ENCODE results near the gene RUNX1.

RUNX1 gene

DNA sequence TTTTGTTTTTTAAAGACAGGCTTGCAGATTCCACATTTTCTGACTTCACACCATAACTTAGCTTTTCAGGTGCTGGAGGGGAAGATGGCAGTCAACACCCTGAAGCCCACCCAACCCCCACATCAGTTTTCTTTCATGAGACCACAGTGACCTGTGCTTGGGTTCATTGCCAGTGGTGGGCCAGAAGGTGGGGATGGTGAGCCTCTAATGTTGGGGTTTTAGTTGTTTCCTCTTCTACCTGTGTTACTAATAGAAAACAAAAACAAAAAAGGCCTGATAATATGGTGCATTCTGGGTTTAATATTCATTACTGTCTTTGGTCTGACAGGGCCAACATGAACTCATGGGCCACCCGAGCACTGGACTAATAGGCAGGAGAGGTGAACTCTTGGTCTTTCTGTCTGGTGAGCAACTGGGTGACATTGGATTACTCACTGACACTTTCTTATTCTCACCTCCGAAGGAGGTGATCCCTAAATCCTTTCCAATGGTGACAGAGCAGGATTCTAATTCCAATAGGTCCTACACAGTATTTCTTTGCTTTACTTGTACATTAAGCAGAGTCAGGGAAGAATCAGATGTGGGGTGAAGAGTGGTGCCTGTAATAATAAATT lies 247.5 kb downstream of the RUNX1 start:
- no peak for DNase-seq (ENCODE audit: extremely low spot score)
- POLR2A ChIA-PET, result interaction anchor here (2.2 kb wide), 1 partner anchor 86 kb away, joined by 8 read pairs; no protein-coding TSS in a partner anchor
- TF ChIP-seq TARDBP (IDR thresholded peaks at IDR 0.05) (no peak), ELF4 (IDR thresholded peaks at IDR 0.05) (no peak), ARNT (IDR thresholded peaks at IDR 0.05) (no peak), CTBP1 (IDR thresholded peaks at IDR 0.05; ENCODE audit: borderline replicate concordance) (no peak), FOXA1 (IDR thresholded peaks at IDR 0.05) (no peak), L3MBTL2 (conservative IDR thresholded peaks at IDR 0.05) (no peak), FOXK2 (IDR thresholded peaks at IDR 0.05) (no peak), NFRKB (IDR thresholded peaks at IDR 0.05) (no peak), HDGF (IDR thresholded peaks at IDR 0.05; ENCODE audit: borderline replicate concordance) (no peak), SUZ12 (IDR thresholded peaks at IDR 0.05) (no peak), SP1 (IDR thresholded peaks at IDR 0.05) (no peak), ZNF384 (IDR thresholded peaks at IDR 0.05) (no peak), BHLHE40 (IDR thresholded peaks at IDR 0.05; ENCODE audit: borderline replicate concordance) (no peak), LEF1 (IDR thresholded peaks at IDR 0.05; ENCODE audit: borderline replicate concordance) (no peak), FOXM1 (IDR thresholded peaks at IDR 0.05; ENCODE audit: borderline replicate concordance) (no peak)
- TF ChIP-seq, protein P1, sequence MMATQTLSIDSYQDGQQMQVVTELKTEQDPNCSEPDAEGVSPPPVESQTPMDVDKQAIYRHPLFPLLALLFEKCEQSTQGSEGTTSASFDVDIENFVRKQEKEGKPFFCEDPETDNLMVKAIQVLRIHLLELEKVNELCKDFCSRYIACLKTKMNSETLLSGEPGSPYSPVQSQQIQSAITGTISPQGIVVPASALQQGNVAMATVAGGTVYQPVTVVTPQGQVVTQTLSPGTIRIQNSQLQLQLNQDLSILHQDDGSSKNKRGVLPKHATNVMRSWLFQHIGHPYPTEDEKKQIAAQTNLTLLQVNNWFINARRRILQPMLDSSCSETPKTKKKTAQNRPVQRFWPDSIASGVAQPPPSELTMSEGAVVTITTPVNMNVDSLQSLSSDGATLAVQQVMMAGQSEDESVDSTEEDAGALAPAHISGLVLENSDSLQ (IDR thresholded peaks at IDR 0.05), result no peak
- CTCF ChIA-PET, result no interaction called here

DNA sequence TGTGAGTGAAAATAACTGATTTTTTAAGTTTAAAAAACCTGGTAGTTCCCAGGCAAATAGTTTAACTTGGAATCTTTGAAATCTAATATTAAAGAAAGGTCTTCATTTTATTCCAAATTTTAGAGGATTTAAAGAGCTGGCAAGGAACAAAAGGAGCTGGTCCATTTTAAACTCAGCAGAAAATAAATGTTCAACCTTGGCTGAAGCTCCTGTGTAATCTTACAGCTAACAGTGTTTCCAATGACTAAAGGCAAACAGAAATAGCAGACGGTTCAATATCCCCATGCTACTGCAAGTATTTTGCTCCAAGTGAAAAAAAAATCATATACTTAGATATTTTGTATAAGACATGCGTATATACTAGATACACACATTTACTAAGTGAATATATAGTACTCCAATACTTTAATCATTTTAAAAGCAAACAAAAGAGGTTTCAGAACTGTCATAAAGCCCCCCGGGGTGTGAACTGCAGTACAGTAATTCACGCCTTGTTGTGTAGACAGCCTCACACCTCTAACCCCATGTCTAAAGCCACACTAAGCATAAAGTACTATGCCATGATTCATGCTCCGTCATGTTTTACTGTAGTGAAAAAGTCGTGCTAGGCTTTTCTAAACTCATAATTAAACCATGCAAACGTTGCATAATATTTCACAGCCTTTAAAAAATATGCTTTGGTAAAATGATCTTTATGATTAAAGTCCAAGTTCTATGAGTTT lies 248.1 kb downstream of the RUNX1 start:
- CTCF ChIA-PET, result interaction anchor here (0.8 kb wide), 1 partner anchor 11 kb away, joined by 5 read pairs; no protein-coding TSS in a partner anchor
- TF ChIP-seq ELF4 (IDR thresholded peaks at IDR 0.05) (no peak), FOXA1 (IDR thresholded peaks at IDR 0.05) (no peak), FOXM1 (IDR thresholded peaks at IDR 0.05; ENCODE audit: borderline replicate concordance) (no peak), NFRKB (IDR thresholded peaks at IDR 0.05) (no peak)
- POLR2A ChIA-PET, result interaction anchor here (2.2 kb wide), 1 partner anchor 87 kb away, joined by 8 read pairs; no protein-coding TSS in a partner anchor
- no peak for DNase-seq (ENCODE audit: extremely low spot score)

- ChIA-PET POLR2A (no interaction called here), CTCF (no interaction called here)
- TF ChIP-seq SP1 (IDR thresholded peaks at IDR 0.05) (no peak), ARNT (IDR thresholded peaks at IDR 0.05) (no peak), FOXK2 (IDR thresholded peaks at IDR 0.05) (no peak), TARDBP (IDR thresholded peaks at IDR 0.05) (no peak), HDGF (IDR thresholded peaks at IDR 0.05; ENCODE audit: borderline replicate concordance) (no peak), NFRKB (IDR thresholded peaks at IDR 0.05) (no peak), LEF1 (IDR thresholded peaks at IDR 0.05; ENCODE audit: borderline replicate concordance) (no peak), L3MBTL2 (conservative IDR thresholded peaks at IDR 0.05) (no peak), SUZ12 (IDR thresholded peaks at IDR 0.05) (no peak), FOXM1 (IDR thresholded peaks at IDR 0.05; ENCODE audit: borderline replicate concordance) (no peak), ZNF384 (IDR thresholded peaks at IDR 0.05) (no peak), CTBP1 (IDR thresholded peaks at IDR 0.05; ENCODE audit: borderline replicate concordance) (no peak)
- no peak for DNase-seq (ENCODE audit: extremely low spot score)
Measured at GRCh38 chr21:34799092-34799491, 250.0 kb downstream of the RUNX1 start.

- TF ChIP-seq HDGF (IDR thresholded peaks at IDR 0.05; ENCODE audit: borderline replicate concordance), result no peak
- no peak for TF ChIP-seq ARNT (IDR thresholded peaks at IDR 0.05)
- TF ChIP-seq NFRKB (IDR thresholded peaks at IDR 0.05), result no peak
- TF ChIP-seq BHLHE40 (IDR thresholded peaks at IDR 0.05; ENCODE audit: borderline replicate concordance), result no peak
- TF ChIP-seq FOXK2 (IDR thresholded peaks at IDR 0.05), result no peak
- no peak for TF ChIP-seq FOXA1 (IDR thresholded peaks at IDR 0.05)
- TF ChIP-seq SUZ12 (IDR thresholded peaks at IDR 0.05), result no peak
- no peak for TF ChIP-seq CTBP1 (IDR thresholded peaks at IDR 0.05; ENCODE audit: borderline replicate concordance)
- DNase-seq (ENCODE audit: extremely low spot score), result no peak
- ChIA-PET CTCF (interaction anchor here (0.6 to 0.7 kb wide), 3 partner anchors 53 to 250 kb away, joined by 3 to 5 read pairs (median 4); no protein-coding TSS in a partner anchor), POLR2A (interaction anchor here (0.6 to 1.2 kb wide), 3 partner anchors 13 to 254 kb away, joined by 3 read pairs; no protein-coding TSS in a partner anchor)
Measured at GRCh38 chr21:34797921-34798535, 251.1 kb downstream of the RUNX1 start.

DNA sequence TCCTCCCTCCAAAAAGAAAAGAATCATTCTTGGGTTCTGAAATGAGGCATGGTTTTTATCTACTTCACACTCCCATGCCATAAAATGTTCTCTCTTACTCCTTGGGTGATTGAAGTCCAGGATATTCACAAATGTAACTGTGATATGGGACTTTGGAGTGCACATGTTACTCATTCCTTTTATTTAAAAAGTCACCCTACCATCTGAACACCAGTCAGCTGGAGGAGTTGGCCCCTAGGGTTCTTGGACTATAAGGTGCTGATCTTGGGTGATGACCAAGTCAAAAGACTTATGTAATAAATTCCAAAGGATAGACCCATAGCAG lies 251.9 kb downstream of the RUNX1 start:
- ChIA-PET CTCF (interaction anchor here (0.5 to 1.7 kb wide), 3 partner anchors 52 to 89 kb away, joined by 4 to 6 read pairs (median 5); no protein-coding TSS in a partner anchor), POLR2A (interaction anchor here (1.2 to 2.7 kb wide), 2 partner anchors 90 to 93 kb away, joined by 5 to 22 read pairs; no protein-coding TSS in a partner anchor)
- TF ChIP-seq LEF1 (IDR thresholded peaks at IDR 0.05; ENCODE audit: borderline replicate concordance), result no peak
- TF ChIP-seq FOXA1 (IDR thresholded peaks at IDR 0.05), result no peak
- no peak for DNase-seq (ENCODE audit: extremely low spot score)

GRCh38 chr21:34796518-34797200 lies 252.4 kb downstream of the RUNX1 start:
- ChIA-PET POLR2A (interaction anchor here (1.2 to 2.7 kb wide), 2 partner anchors 91 to 93 kb away, joined by 5 to 22 read pairs; no protein-coding TSS in a partner anchor), CTCF (interaction anchor here (0.5 to 1.7 kb wide), 2 partner anchors 86 to 90 kb away, joined by 5 to 6 read pairs; no protein-coding TSS in a partner anchor)
- TF ChIP-seq SP1 (IDR thresholded peaks at IDR 0.05), result no peak
- TF ChIP-seq NFRKB (IDR thresholded peaks at IDR 0.05), result no peak
- no peak for TF ChIP-seq L3MBTL2 (conservative IDR thresholded peaks at IDR 0.05)
- TF ChIP-seq ELF4 (IDR thresholded peaks at IDR 0.05), result no peak
- no peak for TF ChIP-seq ZNF384 (IDR thresholded peaks at IDR 0.05)
- TF ChIP-seq FOXM1 (IDR thresholded peaks at IDR 0.05; ENCODE audit: borderline replicate concordance), result no peak
- no peak for TF ChIP-seq FOXA1 (IDR thresholded peaks at IDR 0.05)
- TF ChIP-seq, protein P1 (IDR thresholded peaks at IDR 0.05), result no peak
- no peak for TF ChIP-seq HDGF (IDR thresholded peaks at IDR 0.05; ENCODE audit: borderline replicate concordance)
- TF ChIP-seq BHLHE40 (IDR thresholded peaks at IDR 0.05; ENCODE audit: borderline replicate concordance), result no peak
- no peak for TF ChIP-seq TARDBP (IDR thresholded peaks at IDR 0.05)
- no peak for TF ChIP-seq LEF1 (IDR thresholded peaks at IDR 0.05; ENCODE audit: borderline replicate concordance)
- TF ChIP-seq FOXK2 (IDR thresholded peaks at IDR 0.05), result no peak
- no peak for TF ChIP-seq CTBP1 (IDR thresholded peaks at IDR 0.05; ENCODE audit: borderline replicate concordance)
- no peak for TF ChIP-seq SUZ12 (IDR thresholded peaks at IDR 0.05)
- TF ChIP-seq ARNT (IDR thresholded peaks at IDR 0.05), result no peak
- DNase-seq (ENCODE audit: extremely low spot score), result no peak

All from HEK293T (cell line).